Ascending aorta (tissue), 2 donors: ENCODE results near the gene AP3S1. TPM values are rescaled to one million over a fixed set of nuclear protein-coding genes. Genes with fewer than 3 reads are reported as not detected.
"Not testable (repeated sequence)": the region's sequence is repeated elsewhere in the genome, so short reads cannot be mapped to it uniquely, and the experiment has no call there.

Experiments used
- DNase-seq, 2 donors: peaks; one replicate each; pipeline ENCODE4 v3.0.0-alpha.2; 2019; ENCODE audit warnings: low spot score in 2 of 2
- H3K27ac ChIP-seq, 2 donors: fragments of 200-600 bp; sonication (generic); one replicate each; pipeline ENCODE4 v1.5.1; 2016 to 2017; ENCODE audit warnings: mild to moderate bottlenecking in 1 of 2
- H3K27me3 ChIP-seq: fragments of 200-600 bp; sonication (generic); one replicate; pipeline ENCODE4 v1.5.1; 2017
- H3K36me3 ChIP-seq, 2 donors: fragments of 200-600 bp; sonication (generic); one replicate each; pipeline ENCODE4 v1.5.1; 2016
- H3K4me1 ChIP-seq, 2 donors: fragments of 200-600 bp; sonication (generic); one replicate each; pipeline ENCODE4 v1.5.1; 2016 to 2017; ENCODE audit warnings: mild to moderate bottlenecking in 1 of 2
- H3K4me3 ChIP-seq, 2 donors: fragments of 200-600 bp; sonication (generic); one replicate each; pipeline ENCODE4 v1.5.1; 2016 to 2017; ENCODE audit warnings: mild to moderate bottlenecking in 1 of 2
- H3K9me3 ChIP-seq, 2 donors: fragments of 200-600 bp; sonication (generic); one replicate each; pipeline ENCODE4 v1.5.1; 2016
- intact Hi-C: fragments of 100-400 bp; cut with DNase I; formaldehyde crosslinking; loops from one replicate; pipeline ENCODE4 v1.15.1; 2023
- total RNA-seq: library from RNA; depleted of rRNA; stranded (reverse); fragments of >200 nt; gene quantifications from one replicate; pipeline ENCODE4 v1.1.0, GENCODE V29; 2016
- TF ChIP-seq, protein P1 (sequence below), 3 experiments: fragments of 200-600 bp in 2 of 3; fragments of 450-650 bp in 1 of 3; sonication (generic) in 2 of 3; IDR thresholded peaks; one replicate each; pipeline ENCODE4 v1.5.1; 2016 to 2019; ENCODE audit warnings: antibody characterized with exemption in 3 of 3, mild to moderate bottlenecking in 1 of 3, moderate library complexity in 1 of 3

AP3S1 gene
- total RNA-seq, 1 donor from 2014 or later, result 140 TPM

DNA sequence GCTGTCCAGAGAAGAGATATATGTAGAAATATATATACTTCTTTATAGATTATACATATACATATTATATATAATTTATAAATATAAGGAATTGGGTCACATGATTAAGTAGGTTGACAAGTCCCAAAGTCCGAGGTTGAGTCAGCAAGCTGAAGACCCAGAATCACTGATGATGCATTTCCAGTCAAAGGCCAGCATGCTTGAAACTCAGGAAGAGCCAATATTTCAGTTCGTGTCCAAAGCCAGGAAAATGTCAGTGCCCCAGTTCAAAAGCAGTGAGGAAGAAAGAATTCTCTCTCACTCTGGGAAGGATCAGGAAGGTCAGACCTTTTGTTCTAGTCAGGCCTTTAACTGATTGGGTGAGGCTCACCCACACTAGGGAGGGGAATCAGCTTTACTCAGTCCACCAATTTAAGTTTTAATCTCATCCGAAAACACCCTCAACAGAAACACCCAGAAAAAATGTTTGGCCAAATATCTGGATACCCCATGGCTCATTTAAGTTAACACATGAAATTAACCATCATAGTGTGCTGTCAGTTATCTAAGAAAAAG, 78.5 kb downstream of the AP3S1 start:
- TF ChIP-seq, protein P1, sequence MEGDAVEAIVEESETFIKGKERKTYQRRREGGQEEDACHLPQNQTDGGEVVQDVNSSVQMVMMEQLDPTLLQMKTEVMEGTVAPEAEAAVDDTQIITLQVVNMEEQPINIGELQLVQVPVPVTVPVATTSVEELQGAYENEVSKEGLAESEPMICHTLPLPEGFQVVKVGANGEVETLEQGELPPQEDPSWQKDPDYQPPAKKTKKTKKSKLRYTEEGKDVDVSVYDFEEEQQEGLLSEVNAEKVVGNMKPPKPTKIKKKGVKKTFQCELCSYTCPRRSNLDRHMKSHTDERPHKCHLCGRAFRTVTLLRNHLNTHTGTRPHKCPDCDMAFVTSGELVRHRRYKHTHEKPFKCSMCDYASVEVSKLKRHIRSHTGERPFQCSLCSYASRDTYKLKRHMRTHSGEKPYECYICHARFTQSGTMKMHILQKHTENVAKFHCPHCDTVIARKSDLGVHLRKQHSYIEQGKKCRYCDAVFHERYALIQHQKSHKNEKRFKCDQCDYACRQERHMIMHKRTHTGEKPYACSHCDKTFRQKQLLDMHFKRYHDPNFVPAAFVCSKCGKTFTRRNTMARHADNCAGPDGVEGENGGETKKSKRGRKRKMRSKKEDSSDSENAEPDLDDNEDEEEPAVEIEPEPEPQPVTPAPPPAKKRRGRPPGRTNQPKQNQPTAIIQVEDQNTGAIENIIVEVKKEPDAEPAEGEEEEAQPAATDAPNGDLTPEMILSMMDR (IDR thresholded peaks at IDR 0.05), result no peak

DNA sequence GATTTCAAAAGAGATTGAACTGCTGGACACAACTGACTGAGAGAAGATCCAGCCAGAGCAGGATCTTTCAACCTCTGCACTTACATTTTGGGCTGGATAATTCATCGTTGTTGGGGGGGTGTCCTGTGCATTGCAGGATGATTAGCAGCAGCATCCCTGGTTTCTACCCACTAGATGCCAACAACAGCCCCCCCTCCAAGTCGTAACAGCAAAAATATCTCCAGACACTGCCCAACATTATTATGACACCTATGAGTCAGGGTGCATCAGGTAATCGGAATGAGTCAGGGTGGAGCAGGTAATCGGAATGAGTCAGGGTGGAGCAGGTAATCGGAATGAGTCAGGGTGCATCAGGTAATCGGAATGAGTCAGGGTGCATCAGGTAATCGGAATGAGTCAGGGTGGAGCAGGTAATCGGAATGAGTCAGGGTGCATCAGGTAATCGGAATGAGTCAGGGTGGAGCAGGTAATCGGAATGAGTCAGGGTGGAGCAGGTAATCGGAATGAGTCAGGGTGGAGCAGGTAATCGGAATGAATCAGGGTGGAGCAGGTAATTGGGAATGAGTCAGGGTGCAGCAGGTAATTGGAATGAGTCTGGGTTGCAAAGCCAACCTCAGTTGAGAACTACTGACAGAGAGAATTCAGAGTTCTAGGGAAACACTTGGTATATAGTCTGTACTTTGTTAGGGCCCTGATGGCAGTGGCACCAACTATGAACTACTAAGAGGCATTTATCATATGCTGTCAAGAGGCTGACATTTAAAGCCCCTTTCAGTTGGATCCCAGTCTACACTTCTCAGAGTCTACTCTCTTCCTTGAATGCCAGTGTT, 87.1 kb downstream of the AP3S1 start:
- H3K36me3 ChIP-seq, H3K27ac ChIP-seq, H3K4me1 ChIP-seq, intact Hi-C loops, H3K27me3 ChIP-seq, H3K4me3 ChIP-seq, DNase-seq, H3K9me3 ChIP-seq: not testable (repeated sequence)

More for the DNA sequence above, 78.5 kb downstream of the AP3S1 start:
- no peak for DNase-seq
- Histone ChIP-seq H3K27ac (no peak overlapping the region), H3K4me3 (no peak overlapping the region), H3K4me1 (no peaks in the 10 kb centered on the region), H3K9me3 (no peaks in the 10 kb centered on the region), H3K36me3 (peaks cover 0 to 5% of the 10 kb centered on the region in 2 donors), H3K27me3 (no peaks in the 10 kb centered on the region)
- intact Hi-C loops, result no loop called here

DNA sequence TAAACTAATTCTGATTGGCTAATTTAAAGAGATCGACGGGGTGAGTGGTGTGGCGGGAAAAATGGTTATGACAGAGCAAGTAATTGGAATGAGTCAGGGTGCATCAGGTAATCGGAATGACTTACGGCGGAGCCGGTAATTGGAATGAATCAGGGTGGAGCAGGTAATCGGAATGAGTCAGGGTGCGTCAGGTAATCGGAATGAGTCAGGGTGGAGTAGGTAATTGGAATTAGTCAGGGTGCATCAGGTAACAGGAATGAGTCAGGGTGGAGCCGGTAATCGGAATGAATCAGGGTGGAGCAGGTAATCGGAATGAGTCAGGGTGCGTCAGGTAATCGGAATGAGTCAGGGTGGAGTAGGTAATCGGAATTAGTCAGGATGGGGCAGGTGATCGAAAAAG, 88.4 kb downstream of the AP3S1 start:
- H3K4me1 ChIP-seq, H3K4me3 ChIP-seq, intact Hi-C loops, H3K27me3 ChIP-seq, H3K27ac ChIP-seq, DNase-seq, H3K36me3 ChIP-seq, H3K9me3 ChIP-seq: not testable (repeated sequence)

DNA sequence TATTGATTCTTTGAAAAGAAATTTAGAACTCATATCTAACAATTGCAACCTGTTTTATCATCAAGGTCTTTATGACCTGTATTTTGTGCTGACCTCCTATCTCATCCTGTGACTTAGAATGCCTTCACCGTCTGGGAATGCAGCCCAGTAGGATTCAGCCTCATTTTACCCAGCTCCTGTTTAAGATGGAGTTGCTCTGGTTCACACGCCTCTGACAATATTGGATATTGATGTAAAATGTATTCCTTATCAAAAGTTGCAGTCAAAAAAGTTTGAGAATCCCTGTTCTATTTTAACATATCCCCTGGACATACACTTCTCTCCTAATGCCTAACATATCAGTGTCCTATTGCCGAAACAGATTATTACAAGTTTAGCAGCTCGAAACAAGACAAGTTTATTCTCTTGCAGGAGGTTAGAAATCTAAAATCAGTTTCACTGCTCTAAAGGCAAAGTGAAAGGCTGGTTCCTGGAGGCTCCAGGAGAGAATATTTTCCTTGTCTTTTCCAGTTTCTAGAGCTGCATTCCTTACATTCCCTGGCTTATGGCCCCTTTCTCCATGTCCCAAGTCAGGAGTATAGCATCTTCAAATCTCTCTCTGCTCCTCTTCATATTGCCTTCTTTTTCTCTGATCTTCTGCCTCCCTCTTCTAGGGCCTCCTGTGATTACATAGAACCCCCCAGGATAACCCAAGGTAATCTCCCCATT, 89.0 kb downstream of the AP3S1 start:
- Histone ChIP-seq H3K27me3 (no peaks in the 10 kb centered on the region), H3K4me3 (no peak overlapping the region), H3K36me3 (no peaks in the 10 kb centered on the region), H3K4me1 (no peaks in the 10 kb centered on the region), H3K9me3 (no peaks in the 10 kb centered on the region), H3K27ac (no peak overlapping the region)
- intact Hi-C loops, result no loop called here
- TF ChIP-seq, protein P1 (IDR thresholded peaks at IDR 0.05), result no peak
- DNase-seq, result no peak

DNA sequence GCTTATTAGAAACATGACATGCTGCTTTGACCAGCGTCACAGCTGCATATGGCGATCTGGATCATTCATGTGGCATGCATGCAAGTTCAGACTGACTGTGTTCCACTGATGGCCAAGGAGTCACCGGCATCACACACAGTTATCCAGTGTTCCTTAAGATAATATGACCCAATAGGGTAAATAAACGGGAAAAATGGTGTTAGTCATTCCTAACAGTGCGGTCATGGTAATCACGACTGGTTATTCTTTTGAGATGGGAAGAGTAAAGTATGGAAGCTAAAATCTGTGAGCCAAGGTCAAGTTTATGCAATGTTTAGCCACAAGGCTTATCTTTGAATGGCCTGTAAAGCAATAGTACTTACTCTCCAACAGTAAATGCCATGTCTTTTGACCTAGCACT, 91.3 kb downstream of the AP3S1 start:
- H3K27ac ChIP-seq, result no peak overlapping the region
- H3K9me3 ChIP-seq, result no peaks in the 10 kb centered on the region
- intact Hi-C loops, result no loop called here

DNA sequence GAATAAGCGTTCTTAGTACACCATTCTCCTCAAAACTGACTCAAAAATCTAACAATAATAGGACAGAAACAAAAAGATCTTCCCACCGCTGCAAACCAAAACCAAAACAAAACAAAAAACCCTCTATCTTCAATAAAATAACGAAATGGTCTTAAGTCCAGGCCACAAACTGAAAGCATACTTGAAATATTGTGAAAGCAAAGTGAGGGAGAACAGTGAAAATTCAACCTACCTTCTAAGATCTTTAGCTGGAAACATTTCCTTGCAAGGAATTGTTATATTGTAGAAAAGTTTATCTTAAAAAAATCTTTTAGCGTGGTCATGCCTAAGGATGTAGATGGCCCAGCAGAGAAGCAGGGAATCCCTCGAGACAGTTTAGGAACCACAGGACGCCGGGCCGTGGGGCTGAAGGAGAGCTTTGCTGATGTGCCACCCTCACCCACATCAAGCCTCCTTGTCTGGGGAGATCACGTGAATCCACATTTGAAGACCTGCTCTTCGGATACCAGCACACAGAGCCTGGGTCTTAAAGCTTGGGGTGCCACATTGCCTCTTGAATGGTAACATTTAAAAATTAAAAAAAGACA, 92.7 kb downstream of the AP3S1 start:
- no peaks in the 10 kb centered on the region for H3K36me3 ChIP-seq
- intact Hi-C loops, result no loop called here

More for the DNA sequence above, 91.3 kb downstream of the AP3S1 start:
- Histone ChIP-seq H3K27me3 (no peaks in the 10 kb centered on the region), H3K4me3 (no peak overlapping the region), H3K36me3 (no peaks in the 10 kb centered on the region), H3K4me1 (no peaks in the 10 kb centered on the region)
- TF ChIP-seq, protein P1 (IDR thresholded peaks at IDR 0.05), result no peak
- DNase-seq, result no peak

More for the DNA sequence above, 92.7 kb downstream of the AP3S1 start:
- DNase-seq, result no peak
- TF ChIP-seq, protein P1 (IDR thresholded peaks at IDR 0.05), result no peak
- Histone ChIP-seq H3K9me3 (no peaks in the 10 kb centered on the region), H3K27ac (no peak overlapping the region), H3K4me3 (no peak overlapping the region), H3K4me1 (no peaks in the 10 kb centered on the region), H3K27me3 (no peaks in the 10 kb centered on the region)
